ENCODE data around the gene AKNA.

AKNA gene

DNA sequence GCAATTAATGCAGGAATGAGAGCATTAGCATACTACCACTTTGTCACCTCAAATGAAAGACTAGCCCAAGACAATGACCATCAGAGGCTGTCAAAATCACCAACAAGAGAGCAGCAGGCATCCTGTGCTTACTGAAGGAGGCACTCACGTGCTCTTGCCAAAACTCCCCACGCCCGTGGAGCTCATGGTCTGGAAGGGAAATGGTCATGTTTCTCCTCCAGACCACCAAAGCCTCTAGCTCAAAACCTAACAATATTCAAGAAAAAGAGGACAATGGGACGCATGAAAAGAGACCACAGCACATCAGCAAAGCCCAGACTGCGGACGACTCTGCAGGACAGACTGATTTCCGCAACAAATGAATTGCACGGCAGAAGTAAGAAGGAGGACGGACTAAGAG is 12.8 kb downstream of the AKNA start:
- no peak for DNase-seq

DNA sequence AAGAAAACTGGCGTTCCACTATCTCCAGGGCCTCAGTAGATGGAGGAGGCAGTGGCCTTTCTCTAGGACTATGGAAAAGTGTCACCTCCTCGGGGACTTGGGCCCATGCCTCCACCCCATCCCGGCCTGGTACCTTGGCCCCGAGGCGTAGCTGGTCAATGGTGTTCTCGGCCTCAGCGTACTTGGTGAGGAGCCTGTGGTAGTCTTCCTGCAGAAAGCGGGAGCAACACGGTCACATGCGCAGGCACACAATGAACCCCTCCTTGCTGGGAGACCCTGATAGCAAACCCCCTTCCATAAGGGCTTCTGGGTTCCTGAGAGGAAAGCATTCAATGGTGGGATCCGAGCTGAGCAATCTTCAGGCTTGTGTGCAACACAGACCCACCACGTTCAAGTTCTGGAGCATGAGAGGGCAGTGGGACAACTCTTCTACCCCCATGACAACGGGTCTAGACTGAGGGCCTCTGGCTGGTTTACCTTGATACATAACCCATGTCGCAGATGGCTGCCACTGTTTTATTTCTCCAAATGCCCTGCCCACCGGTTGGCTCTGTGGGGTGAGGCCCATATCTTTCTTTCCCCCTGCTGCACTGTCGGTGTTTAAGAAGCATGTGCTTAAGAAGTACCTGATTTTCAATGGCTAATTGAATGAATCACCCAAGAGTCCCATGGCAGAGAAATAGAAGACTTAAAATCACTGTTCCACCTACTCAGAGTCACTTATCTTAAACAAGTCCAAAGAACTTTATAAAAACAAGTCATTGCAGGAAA is 13.6 kb downstream of the AKNA start:
- peak; percentile 64 for DNase-seq

DNA sequence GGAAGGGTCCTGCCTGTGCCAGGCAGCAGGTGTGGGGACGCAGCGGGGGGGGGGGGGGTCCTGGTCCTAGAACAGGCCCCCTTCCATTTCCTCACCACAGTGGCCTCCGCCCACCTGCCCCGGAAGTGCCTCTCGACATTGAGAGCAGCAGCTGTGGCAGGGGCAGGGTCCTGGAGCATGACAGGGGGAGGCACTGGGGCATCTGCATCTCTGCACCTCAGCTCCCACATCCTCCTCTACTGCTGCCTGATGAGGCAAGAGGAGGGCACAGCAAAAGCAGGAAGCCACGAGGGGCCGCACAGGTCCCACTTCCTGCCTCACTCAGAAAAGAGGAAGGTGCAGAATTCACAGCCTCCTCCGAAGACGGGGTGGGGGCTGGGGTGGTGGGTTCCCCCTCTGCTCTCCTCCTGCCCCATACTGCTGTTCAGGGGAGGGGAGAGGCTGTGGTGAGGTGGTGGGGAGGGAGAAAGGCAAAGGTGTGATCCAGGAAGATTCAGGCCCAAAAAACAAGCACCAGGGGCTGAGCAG is 14.8 kb downstream of the AKNA start:
- DNase-seq = peak; percentile 85

DNA sequence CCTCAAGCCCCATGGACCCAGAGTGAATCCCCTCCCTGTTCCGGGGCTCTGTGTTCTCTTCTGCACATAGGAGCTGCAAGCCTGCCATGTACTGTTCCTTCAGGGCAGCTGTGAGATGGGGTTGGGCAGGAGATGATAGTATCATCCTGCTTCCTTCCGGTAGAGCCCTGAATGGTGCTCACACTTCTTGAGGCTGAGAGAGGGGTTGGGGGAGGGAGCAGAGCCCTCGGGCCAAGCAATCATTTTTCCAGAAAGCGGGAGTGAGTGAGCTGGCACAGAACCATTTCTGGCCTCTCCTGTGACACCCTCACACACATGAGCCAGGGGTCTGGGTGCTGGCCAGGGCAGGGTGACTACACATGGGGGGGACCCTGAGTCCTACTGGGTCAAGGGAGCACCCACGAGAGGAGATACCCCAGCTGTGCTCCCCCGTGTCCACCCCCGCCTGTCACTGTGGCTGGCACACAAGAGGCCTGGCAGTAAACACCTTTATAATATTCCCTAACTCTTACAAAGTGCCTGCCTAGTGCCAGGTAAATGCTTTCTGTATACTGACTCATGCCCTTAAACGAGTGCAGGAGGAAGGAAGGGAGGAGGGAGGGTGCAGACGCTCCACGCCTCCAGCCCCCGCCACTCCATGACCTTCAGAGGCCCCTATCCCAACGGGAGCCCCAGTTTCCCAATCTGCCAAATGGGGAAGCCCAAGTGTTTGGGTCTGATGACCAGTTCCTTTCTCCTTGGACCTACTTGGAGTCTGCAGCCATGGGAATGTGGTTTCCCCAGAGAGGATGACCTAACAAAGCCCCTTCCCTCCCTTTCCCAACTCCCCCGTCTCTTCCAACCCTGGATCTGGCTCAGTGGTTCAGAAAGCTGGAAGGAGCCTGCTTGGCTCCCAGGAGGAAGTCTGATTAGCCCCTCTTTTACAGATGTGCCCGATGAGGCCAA is 15.5 kb downstream of the AKNA start:
- no peak for DNase-seq

DNA sequence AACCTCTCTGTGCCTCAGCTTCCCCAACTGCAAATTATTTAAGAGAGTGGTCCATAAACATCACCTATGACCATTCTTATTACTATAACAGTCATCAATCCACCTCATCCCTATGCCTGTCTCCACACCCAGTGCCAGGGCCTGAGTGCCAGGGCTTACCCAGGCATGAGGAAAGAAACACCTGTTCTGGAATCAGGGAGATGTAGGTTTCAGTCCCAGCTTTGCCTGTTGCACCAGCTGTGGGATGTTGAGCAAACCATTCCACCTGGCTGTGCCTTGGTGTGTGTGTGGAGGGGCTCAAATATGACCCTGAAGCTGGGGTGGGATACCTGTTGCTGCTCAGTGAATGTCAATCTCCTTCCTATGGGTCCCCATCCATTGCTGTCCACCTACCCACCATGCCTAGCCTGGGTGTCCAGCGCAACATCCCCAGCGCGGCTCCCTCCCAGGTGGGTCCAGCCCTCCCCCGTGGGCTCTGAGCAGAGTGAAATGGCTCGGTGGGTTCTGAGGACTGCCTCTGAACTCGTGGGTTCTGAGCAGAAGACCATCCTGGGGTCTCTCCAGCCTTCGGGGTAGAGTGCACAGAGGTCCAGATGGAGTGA is 16.3 kb downstream of the AKNA start:
- no peak for DNase-seq

DNA sequence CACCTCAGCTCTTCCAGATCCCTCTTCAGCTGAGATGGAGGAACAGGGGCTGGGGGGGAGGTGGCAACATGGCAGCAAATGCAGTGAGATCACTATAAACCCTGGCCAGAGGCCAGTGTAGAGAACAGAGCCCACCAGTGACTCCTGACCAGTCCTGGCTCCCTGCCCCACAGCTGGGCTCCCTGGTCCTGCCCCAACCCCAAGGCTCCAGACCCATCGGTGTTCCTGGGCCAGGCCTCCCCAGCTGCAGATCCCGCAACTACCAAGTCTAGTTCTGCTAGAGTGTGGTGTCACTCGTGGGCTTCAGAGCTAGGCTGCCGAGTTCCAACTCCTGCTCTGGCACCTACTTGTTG is 16.8 kb downstream of the AKNA start:
- DNase-seq = no peak

DNA sequence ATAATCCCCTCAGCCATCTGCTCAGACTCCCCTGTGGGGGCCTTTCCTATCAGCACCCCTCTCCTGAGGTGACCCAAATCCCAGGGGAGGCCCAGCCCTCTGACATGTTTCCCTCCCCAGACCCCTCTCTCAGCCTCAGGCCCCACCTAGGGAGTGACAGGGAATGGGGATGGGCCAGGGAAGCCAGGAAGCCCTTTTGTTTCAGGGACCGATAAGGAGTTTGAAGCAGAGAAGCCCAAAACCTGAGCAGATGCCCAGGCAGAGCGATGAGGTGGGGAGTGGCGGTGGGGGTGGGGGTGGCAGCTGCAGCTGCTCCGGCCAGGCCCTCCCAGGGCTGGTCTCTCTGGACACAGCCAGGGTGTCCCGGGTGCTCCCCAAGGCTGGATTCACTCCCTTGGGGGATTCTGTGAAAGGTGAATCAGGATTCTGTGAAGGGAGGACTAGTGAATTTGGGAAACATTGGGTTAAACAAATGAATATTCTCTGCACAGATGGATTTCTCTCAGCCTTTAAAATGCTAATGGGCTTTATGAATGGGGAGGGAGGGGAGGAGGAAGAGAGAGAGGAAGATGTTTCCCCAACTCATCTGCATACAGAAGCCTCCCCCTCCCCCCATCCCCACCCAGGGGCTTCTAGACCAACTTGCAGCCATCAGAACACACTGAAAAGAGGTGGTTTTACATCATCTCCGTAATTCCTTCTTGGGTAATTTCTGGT is 17.4 kb downstream of the AKNA start:
- no peak for DNase-seq

DNA sequence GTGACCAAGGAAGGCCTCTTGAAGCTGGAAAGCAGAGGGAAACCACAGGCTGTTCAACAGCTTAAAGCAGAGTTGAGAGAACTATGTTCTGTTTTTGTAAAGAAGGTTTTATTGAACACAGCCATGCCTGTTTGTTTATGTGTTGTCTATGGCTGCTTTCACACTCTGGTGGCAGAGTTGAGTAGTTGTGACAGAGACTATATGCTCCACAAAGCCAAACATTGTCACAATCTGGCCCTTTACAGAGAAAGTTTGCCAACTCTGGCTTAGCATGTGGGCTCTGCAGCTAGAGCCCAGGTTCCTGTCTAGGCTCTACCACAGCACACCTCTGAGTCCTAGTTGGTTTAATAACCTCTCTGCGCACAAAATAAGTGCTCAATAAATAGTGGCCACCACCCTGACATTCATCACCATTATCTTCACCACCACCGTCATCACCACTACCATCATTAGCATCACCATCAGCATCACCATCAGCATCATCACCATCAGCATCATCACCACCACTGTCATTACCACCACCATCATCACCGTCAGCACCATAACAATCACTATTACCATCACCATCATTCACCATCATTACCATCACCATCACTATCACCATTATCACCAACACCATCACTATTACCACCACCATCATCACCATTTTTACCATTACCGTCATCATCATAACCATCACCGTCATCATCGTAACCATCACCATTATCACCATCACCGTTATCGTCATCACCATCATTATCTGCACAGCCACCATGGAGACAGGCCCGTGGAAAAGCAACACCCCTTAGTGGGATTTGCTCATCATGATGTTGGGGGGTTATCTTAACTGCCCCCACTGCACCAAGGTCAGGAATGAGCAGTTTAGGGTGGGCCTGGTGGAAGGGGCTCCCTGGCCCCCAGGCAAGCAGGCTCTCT is 18.3 kb downstream of the AKNA start:
- DNase-seq = no peak

DNA sequence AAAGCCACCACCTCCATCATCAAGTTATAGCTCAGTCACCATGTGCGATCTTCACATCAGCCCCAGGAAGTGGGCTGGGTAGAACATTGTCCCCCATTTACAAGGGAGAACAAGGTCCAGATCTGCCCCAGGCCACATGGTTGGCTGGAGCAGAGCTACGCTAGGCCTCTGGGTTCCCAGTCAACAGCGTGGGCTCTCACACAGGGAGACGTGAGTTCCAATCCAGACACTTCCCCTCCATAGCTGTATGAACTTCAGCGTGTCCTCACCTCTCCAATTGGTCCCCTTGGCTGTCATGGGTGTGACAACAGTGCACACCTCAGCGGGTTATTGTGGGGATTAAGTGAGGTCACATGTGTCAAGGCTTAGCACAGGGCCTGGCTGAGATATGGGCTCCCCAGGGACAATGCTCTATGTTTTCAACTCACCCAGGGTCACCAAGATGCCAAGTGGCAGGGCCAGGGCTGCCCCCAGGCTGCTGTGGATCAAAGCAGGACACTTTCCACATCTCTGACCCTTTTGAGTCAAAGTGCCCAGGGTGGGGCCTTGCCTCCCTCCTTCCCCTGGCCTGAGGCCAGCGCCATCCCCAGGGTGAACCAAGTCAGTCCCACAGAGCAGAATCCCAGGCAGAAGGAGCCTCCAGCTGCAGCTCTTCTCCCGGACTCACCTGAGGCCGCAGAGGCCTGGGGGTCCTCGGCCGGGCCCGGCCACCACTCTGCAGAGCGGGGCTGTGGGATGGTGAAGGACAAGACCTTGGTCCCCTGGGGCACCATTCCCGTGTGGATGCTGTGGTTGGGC is 19.8 kb downstream of the AKNA start:
- no peak for DNase-seq

DNA sequence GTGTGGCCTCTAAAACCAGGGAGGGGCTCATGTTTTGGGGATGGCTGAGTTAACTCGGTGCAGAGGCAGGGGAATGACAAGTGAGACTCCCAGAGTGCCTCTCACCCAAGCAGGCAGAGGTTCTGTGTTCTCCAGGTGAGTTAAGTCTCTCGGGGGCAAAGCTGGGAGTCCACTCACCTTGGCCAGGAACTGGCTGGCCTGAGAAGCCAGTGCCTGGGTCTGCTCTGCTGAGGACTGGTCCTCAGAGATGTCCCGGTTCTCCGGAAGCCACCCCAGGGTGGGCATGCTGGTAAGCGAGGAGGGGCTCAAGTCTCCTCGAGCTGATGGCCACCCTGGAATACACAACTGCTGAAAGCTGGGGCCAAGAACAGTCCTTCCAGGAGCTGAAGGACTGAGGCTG is 20.4 kb downstream of the AKNA start:
- no peak for DNase-seq

DNA sequence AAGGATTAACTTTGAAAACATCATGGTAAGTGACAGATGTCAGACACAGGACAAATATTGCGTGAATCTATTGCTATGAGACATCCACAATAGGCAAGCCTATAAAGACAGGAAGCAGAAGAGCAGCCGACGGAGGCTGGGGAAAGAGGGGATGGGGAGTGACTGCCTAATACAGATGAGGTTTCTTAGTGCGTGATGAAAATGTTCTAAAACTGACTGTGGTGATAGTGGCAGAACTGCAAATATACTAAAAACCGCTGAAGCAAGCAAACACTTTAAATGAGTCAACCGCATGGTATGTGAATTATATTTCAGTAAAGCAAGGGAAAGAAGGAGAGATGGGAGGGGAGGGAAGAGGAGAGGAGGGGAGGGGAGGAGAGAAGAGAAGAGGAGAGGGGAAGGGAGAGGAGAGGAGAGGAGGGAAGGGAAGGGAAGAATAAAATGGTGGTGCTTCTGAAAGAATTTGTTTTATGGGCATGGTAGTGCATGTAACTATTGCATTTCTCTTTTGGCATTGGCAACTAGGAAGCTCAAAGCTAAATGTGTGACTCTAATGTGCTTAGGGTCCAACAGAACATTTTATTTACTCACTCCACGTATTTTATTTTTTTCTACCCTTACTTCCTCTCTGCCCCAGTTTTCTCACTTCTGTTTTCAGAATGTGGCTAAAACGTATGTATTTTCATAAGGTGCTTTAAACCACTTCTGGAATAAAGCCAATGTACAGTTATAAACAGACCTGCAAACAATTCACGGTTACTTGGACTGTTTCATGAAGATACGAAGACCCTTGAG is 21.3 kb downstream of the AKNA start:
- no peak for DNase-seq

DNA sequence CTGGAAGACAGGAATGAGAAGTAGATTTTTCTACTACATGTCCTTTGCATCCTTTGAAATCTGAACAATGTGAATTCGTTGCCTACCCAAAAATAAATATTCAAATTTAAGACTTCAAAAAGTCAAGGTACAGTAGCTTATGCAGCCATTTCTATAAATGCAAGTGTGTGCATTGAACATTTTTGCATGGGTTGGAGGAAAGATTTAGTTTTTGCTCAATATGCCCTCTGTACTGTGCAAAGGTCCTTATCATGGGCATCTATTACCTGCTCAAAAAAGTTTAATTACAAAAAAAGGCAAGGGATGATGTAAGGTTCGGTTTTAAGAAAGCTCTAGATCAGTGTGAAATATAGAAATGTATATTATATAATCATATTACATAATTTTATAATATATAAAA is 22.6 kb downstream of the AKNA start:
- DNase-seq = no peak

DNA sequence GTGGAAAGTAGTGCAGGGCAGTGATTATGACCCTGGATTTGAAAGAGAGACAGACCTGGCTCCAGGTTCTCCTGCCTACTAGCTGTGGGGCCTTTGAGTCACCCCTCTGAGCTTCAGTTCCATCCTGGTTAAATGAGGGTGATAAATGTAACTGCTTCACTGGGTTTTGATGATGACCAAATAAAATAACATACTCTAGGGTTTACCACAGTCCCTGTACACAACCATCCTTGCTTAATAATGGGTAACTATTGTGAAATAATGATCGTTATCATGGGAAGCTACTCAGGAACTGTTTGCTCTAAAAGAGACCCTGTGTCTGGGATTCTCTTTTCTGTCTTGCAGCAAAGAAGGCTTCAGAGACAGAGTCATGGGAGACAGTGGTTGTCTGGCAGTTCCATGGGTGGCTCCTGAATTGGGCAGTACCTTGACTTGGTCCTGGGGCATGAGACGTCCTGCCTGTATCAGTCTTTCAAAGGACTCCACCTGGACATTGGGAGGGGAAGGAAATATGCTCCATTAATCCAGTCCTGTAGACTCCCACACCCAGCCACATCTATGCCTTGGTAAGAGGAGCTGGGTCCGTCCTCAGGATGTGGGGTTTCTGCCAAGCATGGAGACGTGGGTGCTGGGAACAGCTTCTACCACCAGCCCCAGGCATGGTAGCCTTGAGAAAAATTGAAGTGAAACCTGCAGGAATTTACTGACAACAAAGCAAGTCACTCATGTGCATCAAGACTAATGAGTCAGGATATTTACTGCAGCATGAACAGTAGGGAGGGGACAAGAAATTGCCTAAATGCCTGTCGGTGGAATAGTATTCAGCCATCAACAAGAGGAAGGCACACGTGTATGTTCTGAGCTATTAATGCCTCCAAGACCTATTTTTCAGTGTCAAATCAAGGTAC is 23.4 kb downstream of the AKNA start:
- DNase-seq = no peak

DNA sequence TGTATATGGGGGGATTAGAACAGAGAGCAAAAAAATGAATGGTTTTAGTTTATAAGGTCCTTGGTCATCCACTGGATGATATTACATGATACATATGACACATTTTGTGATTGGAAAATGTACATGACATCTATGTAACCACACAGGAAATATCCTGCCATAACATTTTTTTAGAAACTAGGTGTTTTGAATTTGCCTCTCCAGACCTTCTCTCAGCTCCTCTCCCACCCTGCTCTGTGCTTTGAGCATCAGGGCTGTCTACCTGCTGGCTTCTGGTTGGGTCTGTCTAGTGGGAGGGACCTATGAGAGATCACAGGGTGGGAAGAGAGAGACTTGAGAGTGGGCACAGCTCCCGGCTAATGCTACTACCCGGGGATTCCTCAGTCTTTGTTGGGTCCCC is 24.4 kb downstream of the AKNA start:
- DNase-seq = no peak

DNA sequence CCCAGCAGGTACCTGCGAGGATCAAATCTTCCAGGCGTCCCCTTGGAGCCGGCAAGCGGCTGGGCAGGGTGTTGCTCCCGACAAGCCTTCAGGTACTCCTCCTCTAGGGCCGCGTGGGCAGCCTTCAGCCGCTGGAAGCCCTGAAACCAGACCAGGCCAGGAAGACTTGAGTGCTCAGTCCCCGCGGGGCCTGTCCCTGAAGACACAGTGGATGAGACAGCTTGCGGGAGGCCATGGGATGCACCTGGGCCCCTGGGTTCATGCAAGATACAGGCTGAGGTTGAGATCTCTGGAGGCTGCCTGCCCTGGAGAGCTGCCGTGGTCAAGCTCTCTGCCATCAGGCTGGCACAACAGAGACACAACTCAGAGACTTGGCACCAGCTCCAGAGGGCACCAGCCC is 25.4 kb downstream of the AKNA start:
- DNase-seq = no peak

DNA sequence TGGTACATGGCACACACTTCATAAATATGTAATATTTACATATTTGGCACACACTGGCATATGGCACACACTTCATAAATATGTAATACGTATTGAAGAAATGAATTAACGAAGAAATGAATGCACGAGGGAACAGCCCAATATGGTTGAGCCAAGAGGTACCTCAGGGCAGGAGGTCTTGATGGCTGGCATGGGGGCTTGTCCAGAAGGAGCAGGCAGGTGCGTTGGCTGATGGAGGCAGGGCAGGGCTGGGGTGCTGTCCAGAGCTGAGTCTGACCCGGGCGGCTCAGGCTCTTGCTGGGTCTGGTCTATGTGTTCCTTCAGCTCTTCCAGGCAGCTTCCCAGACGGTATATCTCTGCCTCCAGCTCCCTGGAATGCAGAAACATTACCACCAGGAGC is 26.2 kb downstream of the AKNA start:
- DNase-seq = no peak

DNA sequence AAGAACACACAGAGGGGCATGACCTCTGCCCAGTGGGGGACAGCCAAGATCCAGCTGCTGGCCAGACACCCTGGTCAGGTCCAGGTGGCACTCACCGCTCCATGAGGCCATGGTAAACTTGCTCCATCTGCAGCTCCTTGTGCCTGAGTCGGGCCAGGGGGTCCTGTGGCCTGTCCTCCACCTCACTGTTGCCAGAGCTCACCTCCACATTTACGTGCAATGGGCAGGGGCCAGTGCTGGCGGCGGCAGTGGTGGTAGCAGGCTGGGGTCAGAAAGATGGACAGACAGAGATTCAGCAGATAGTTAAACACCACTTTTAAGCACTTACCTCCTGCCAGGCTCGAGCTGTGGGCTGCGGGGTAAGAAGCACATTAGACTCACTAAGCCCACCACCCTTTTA is 28.0 kb downstream of the AKNA start:
- DNase-seq = no peak

DNA sequence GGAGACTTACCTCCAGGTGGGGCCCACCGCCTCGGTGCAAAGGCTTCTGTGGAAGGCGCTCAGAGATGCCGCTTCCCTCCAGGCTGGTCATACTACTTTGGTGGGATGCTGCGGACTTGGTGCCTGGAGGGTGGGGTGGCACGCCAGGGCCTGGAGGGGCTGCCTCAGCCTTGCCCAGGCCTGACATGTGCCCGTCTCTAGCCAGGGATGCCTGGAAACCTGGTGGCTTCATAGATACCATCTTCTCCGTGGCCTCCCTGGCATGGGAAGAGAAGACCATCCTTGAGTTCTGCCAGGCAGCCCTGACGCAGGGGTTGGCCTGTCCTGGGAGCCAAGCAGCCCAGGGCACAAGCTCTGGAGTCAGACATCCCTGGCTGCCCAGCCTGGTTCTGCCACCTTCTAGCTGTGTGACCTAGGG is 29.9 kb downstream of the AKNA start:
- no peak for DNase-seq

DNA sequence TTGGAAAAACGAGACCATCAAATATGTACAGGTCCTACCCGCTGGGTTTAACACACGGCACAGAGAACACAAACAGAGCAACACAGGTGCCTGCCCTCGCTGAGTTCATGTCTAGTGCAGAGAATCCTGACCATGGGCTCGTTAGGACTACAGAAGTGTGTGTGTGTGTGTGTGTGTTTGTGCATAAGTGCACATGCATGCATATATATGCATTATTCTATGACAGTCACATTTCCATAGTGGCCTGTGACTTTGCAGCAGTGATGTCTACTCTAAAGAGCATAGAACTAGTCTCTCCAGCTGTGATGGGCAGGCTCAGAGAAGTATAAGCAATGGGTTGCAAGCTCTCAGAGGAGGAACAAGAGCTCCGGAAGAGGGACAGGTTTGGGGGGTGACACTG is 30.4 kb downstream of the AKNA start:
- DNase-seq = no peak

Measured in activated CD8-positive, alpha-beta memory T cell treated with anti-CD3 and anti-CD28 coated beads, Interleukin-2, amount 50 U/mL, for 48 hours (primary cell).